NCI-H1417 (cell line): ENCODE data around the gene TANC2.

Experiments
- DNase-seq, 3 experiments: peaks; one replicate each; lab custom pipeline; 2025; lab: John Stamatoyannopoulos, UW

The TANC2 gene

DNA sequence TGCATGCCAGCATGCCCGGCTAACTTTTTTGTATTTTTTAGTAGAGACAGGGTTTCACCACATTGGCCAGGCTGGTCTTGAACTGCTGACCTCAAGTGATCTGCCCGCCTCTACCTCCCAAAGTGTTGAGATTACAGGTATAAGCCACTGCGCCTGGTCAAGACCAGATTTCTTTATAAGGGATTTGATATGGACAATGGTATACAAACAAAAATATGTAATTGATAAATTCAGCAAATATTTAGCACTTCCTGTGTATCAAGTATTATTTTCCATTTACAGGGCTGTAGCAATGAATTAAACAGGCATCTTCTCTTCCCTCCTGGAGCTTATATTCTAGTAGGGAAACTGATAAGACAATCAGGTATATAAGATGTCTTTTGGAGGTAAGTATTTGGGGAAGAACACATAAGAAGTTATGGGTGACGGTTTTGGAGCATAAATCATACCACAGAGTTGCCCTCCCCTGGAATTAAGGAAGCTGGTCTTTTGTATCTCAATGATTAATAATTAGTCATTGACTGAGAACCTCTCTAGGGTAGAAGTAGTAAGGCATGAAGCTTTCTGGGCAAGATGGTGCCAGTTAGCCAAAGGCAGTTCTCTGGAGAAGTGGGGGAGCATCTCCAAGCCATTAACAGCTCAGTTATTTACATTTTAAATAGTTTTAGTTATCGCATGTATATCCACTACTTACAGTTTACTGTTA, 35.8 kb downstream of the TANC2 start:
- DNase-seq, result no peak

DNA sequence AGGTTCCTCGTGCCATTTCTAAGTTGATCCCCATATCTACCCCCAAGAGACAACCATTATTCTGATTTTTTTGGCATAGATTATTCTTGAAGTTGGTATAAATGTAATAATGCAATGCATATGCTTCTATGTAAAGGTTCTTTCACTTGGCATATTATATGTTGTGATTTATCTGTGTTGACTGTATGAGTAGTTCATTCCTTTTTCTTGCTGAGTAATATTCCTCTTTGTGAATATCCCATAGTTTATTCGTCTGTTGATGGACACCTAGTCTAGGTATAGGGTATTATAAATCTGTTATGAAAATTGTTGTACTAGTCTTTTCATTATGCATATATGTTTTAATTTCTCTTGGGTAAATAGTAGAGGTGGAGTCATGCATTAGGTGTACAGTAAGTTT, 36.6 kb downstream of the TANC2 start:
- DNase-seq, result no peak

DNA sequence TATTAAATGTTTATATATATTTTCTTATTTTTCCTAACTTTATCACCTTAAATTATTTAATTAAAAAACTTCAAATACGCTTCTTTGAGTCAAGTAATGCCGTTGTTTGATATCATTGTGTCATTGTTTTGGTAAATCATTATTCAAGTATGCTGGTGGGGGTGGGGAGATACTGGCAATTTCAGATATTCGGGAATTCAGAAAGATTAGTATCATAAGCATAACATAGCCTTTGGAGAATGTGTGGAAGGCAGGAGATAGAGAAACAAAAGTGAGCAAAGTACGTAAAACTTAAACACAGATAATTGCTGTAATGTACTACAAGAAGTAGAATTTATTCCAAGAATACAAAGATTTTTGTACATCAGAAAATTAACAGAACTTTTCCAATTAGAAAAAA, 49.8 kb downstream of the TANC2 start:
- DNase-seq, result no peak
